Thyroid gland (tissue), 4 donors: ENCODE results near the gene MYH2.

Source experiments
- CTCF ChIP-seq, 6 experiments: fragments of 200-600 bp in 3 of 6; fragments of 450-650 bp in 3 of 6; sonication (generic) in 3 of 6; IDR thresholded peaks; one replicate each; pipeline ENCODE4 v1.5.1; 2016 to 2019; ENCODE audit warnings: antibody characterized with exemption in 6 of 6, mild to moderate bottlenecking in 2 of 6, inconsistent platforms in 1 of 6, moderate library complexity in 1 of 6
- POLR2A ChIP-seq, 2 donors: fragments of 450-650 bp; IDR thresholded peaks; one replicate each; pipeline ENCODE4 v1.6.1; 2017; ENCODE audit warnings: antibody characterized with exemption in 2 of 2, mild to moderate bottlenecking in 2 of 2, moderate library complexity in 1 of 2

- TF ChIP-seq CTCF (IDR thresholded peaks at IDR 0.05) (no peak), POLR2A (IDR thresholded peaks at IDR 0.05) (no peak)
Measured at GRCh38 chr17:10557422-10557821, 8.0 kb upstream of the MYH2 start.
